Measurements from ENCODE around the gene ACAA1.

Gene ACAA1

DNA sequence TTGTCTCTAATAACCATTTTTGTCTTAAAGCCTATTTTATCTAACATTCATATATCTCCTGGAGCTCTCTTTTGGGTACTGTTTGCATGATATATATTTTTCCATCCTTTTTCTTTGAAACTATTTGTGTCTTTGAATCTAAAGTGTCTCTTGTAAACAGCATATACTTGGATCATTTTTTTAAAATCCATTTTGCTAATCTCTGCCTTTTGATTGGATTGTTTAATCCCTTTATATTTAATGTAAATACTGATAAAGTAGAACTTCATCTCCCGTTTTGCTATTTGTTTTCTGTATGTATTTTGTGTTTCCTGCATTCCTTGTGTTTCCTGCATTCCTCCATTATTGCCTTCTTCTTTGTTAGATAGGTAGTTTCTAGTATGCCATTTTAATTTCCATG lies 31.4 kb downstream of the ACAA1 start:
- TF ChIP-seq, protein P1, sequence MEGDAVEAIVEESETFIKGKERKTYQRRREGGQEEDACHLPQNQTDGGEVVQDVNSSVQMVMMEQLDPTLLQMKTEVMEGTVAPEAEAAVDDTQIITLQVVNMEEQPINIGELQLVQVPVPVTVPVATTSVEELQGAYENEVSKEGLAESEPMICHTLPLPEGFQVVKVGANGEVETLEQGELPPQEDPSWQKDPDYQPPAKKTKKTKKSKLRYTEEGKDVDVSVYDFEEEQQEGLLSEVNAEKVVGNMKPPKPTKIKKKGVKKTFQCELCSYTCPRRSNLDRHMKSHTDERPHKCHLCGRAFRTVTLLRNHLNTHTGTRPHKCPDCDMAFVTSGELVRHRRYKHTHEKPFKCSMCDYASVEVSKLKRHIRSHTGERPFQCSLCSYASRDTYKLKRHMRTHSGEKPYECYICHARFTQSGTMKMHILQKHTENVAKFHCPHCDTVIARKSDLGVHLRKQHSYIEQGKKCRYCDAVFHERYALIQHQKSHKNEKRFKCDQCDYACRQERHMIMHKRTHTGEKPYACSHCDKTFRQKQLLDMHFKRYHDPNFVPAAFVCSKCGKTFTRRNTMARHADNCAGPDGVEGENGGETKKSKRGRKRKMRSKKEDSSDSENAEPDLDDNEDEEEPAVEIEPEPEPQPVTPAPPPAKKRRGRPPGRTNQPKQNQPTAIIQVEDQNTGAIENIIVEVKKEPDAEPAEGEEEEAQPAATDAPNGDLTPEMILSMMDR (IDR thresholded peaks at IDR 0.05; ENCODE audit: poor library complexity, severe bottlenecking), result no peak
- H3K27ac ChIP-seq (ENCODE audit: poor library complexity, severe bottlenecking), result no peak overlapping the region

GRCh38 chr3:38102444-38102814 lies 34.5 kb downstream of the ACAA1 start:
- DNase-seq (ENCODE audit: low spot score) (no peak), ATAC-seq (ENCODE audit: low read depth) (peak; percentile 44; the same call in 2 of the 3 replicates)
- Histone ChIP-seq H3K4me3 (ENCODE audit: severe bottlenecking) (no peak overlapping the region), H3K36me3 (ENCODE audit: low read depth) (no peaks in the 10 kb centered on the region), H3K9me3 (ENCODE audit: severe bottlenecking) (peaks cover 12% of the 10 kb centered on the region), H3K27me3 (ENCODE audit: insufficient read depth, poor library complexity, severe bottlenecking) (no peaks in the 10 kb centered on the region), H3K4me1 (ENCODE audit: insufficient read depth, poor library complexity, severe bottlenecking) (no peaks in the 10 kb centered on the region), H3K27ac (ENCODE audit: poor library complexity, severe bottlenecking) (no peak overlapping the region)
- TF ChIP-seq, protein P1 (IDR thresholded peaks at IDR 0.05; ENCODE audit: poor library complexity, severe bottlenecking), result no peak

More for the DNA sequence above, 31.4 kb downstream of the ACAA1 start:
- Histone ChIP-seq H3K9me3 (ENCODE audit: severe bottlenecking) (peaks cover 12% of the 10 kb centered on the region), H3K27me3 (ENCODE audit: insufficient read depth, poor library complexity, severe bottlenecking) (no peaks in the 10 kb centered on the region), H3K4me3 (ENCODE audit: severe bottlenecking) (no peak overlapping the region), H3K36me3 (ENCODE audit: low read depth) (no peaks in the 10 kb centered on the region), H3K4me1 (ENCODE audit: insufficient read depth, poor library complexity, severe bottlenecking) (no peaks in the 10 kb centered on the region)
- ATAC-seq (ENCODE audit: low read depth) (no peak), DNase-seq (ENCODE audit: low spot score) (no peak)

GRCh38 chr3:38101811-38102443 lies 35.0 kb downstream of the ACAA1 start:
- no peaks in the 10 kb centered on the region for H3K36me3 ChIP-seq (ENCODE audit: low read depth)
- peaks cover 12% of the 10 kb centered on the region for H3K9me3 ChIP-seq (ENCODE audit: severe bottlenecking)
- no peaks in the 10 kb centered on the region for H3K4me1 ChIP-seq (ENCODE audit: insufficient read depth, poor library complexity, severe bottlenecking)
- no peak for ATAC-seq (ENCODE audit: low read depth)
- no peak overlapping the region for H3K27ac ChIP-seq (ENCODE audit: poor library complexity, severe bottlenecking)
- TF ChIP-seq, protein P1 (IDR thresholded peaks at IDR 0.05; ENCODE audit: poor library complexity, severe bottlenecking), result no peak
- no peak for DNase-seq (ENCODE audit: low spot score)
- H3K27me3 ChIP-seq (ENCODE audit: insufficient read depth, poor library complexity, severe bottlenecking), result no peaks in the 10 kb centered on the region
- no peak overlapping the region for H3K4me3 ChIP-seq (ENCODE audit: severe bottlenecking)

GRCh38 chr3:38100498-38100897 lies 36.4 kb downstream of the ACAA1 start:
- no peak for DNase-seq (ENCODE audit: low spot score)
- ATAC-seq (ENCODE audit: low read depth), result no peak
- Histone ChIP-seq H3K9me3 (ENCODE audit: severe bottlenecking) (peaks cover 4% of the 10 kb centered on the region), H3K27me3 (ENCODE audit: insufficient read depth, poor library complexity, severe bottlenecking) (no peaks in the 10 kb centered on the region), H3K4me1 (ENCODE audit: insufficient read depth, poor library complexity, severe bottlenecking) (no peaks in the 10 kb centered on the region), H3K4me3 (ENCODE audit: severe bottlenecking) (no peak overlapping the region), H3K27ac (ENCODE audit: poor library complexity, severe bottlenecking) (no peak overlapping the region), H3K36me3 (ENCODE audit: low read depth) (no peaks in the 10 kb centered on the region)
- TF ChIP-seq, protein P1 (IDR thresholded peaks at IDR 0.05; ENCODE audit: poor library complexity, severe bottlenecking), result no peak

DNA sequence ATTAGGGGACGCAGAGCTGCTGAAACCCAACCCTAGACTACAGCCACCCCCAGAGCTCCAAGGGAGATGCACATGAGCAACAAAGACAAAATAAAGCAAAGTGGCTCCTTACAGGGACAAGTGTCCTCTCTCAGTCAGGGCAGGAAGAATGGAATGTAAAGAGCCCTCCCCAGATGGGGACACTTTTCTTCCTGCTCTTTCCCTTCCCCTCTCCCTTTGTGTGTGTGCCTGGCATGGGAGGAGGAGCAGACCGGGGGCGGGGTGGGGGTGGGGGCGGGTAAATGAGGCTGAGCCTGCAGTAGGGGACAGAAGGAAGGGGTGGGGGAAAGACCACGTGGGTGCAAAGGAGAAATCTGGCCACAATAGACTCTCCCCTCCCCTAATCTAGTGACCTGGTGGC lies 37.4 kb downstream of the ACAA1 start:
- no peak for DNase-seq (ENCODE audit: low spot score)
- TF ChIP-seq, protein P1 (IDR thresholded peaks at IDR 0.05; ENCODE audit: poor library complexity, severe bottlenecking), result no peak
- H3K27me3 ChIP-seq (ENCODE audit: insufficient read depth, poor library complexity, severe bottlenecking), result no peaks in the 10 kb centered on the region

More for the DNA sequence above, 37.4 kb downstream of the ACAA1 start:
- Histone ChIP-seq H3K9me3 (ENCODE audit: severe bottlenecking) (no peaks in the 10 kb centered on the region), H3K36me3 (ENCODE audit: low read depth) (no peaks in the 10 kb centered on the region), H3K4me3 (ENCODE audit: severe bottlenecking) (no peak overlapping the region), H3K27ac (ENCODE audit: poor library complexity, severe bottlenecking) (no peak overlapping the region), H3K4me1 (ENCODE audit: insufficient read depth, poor library complexity, severe bottlenecking) (no peaks in the 10 kb centered on the region)
- no peak for ATAC-seq (ENCODE audit: low read depth)
